Mammary epithelial cell (primary cell): Measurements from ENCODE around the gene FOXN4.

ENCODE experiments used
- EZH2 ChIP-seq: IDR thresholded peaks from 2 replicates; pipeline ENCODE4 v1.6.1; 2012; ENCODE audit warnings: low read length, inconsistent platforms, borderline replicate concordance
- TF ChIP-seq, protein P1 (sequence below), 2 donors: IDR thresholded peaks in 1 of 2; conservative IDR thresholded peaks in 1 of 2; 2 replicates each; pipeline ENCODE4 v1.5.1; 2011 to 2012; ENCODE audit warnings: inconsistent platforms in 2 of 2, low read length in 2 of 2, mild to moderate bottlenecking in 2 of 2, control low read depth in 1 of 2, low read depth in 1 of 2; ENCODE audit not compliant: insufficient read depth in 1 of 2; ENCODE audit errors: extremely low read depth in 1 of 2

DNA sequence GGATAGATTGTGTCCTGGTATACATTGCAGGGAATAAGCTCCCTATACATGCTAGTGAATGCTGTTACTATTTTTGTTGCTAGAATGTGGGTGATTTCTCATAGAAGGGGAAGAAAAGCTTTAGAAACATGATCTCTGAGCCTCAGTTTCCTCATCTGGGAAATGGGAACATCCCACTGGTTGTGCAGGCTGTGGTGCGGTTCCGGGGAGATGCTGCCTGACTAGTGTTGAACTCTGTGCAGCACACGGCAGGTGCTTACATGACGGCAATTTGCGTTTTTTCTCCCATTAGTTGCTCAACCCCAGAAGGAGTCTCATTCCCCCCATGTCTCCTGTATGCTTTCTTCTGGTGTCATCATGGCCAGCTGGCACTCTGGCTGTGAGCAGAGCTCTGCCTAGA, 32.9 kb downstream of the FOXN4 start:
- TF ChIP-seq, protein P1, sequence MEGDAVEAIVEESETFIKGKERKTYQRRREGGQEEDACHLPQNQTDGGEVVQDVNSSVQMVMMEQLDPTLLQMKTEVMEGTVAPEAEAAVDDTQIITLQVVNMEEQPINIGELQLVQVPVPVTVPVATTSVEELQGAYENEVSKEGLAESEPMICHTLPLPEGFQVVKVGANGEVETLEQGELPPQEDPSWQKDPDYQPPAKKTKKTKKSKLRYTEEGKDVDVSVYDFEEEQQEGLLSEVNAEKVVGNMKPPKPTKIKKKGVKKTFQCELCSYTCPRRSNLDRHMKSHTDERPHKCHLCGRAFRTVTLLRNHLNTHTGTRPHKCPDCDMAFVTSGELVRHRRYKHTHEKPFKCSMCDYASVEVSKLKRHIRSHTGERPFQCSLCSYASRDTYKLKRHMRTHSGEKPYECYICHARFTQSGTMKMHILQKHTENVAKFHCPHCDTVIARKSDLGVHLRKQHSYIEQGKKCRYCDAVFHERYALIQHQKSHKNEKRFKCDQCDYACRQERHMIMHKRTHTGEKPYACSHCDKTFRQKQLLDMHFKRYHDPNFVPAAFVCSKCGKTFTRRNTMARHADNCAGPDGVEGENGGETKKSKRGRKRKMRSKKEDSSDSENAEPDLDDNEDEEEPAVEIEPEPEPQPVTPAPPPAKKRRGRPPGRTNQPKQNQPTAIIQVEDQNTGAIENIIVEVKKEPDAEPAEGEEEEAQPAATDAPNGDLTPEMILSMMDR (conservative IDR thresholded peaks at IDR 0.05 in 1 of 2, IDR thresholded peaks at IDR 0.05 in 1 of 2; ENCODE audit: extremely low read depth in 1 of 2, insufficient read depth in 1 of 2, low read depth in 1 of 2, low read length in 2 of 2), result no peak
- no peak for TF ChIP-seq EZH2
